ENCODE results near the gene BLACAT1.
"Not testable (repeated sequence)": the region's sequence is repeated elsewhere in the genome, so short reads cannot be mapped to it uniquely, and the experiment has no call there.

BLACAT1 gene

DNA sequence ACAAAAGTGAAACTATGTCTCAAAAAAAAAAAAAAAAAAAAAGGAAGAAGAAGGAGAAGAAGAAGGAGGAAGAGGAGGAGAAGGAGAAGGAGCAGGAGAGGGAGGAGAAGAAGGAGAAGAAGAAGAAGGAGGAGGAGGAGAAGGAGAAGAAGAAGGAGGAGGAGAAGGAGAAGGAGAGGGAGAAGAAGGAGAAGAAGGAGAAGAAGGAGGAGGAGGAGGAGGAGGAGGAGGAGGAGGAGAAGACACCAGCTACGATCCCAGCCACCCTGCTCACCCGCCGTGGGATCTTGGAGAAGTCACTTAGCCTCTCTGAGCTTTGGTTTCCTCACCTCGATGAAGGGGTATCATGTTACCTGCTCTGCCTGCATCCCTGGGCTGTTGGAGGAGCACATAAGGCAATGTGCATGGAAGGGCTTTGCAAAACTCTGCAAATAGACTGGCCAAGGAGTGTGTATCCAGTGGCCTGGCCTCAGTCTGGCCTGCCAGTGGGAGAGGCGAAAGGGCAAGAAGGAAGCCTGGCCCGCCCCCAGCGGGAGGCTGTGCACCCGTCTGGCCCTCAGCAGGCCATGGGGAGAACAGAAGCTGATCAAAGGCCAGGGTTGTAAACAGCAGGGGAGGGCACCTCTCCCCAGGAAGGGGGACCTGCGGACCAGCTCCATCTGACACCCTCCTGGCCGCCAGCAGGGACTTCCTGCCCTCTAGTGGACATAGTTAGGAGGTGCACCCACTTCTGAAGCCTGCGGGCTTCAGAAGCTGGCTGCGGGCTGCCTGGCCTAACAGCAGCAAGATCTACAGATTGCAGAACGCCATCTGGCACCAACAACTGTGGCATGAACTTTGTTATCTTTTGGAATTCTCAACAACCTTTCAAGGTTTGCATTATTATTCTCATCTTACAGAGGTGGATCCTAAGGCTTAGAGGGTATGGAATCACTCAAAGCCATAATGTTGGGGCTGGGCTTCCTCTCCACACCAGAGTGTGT lies 29.4 kb upstream of the BLACAT1 start:
- peak; percentile 93 for DNase-seq (ENCODE audit: low spot score)

- DNase-seq (ENCODE audit: low spot score) = no peak
Measured at GRCh38 chr1:205483372-205483771, 27.5 kb upstream of the BLACAT1 start.

DNA sequence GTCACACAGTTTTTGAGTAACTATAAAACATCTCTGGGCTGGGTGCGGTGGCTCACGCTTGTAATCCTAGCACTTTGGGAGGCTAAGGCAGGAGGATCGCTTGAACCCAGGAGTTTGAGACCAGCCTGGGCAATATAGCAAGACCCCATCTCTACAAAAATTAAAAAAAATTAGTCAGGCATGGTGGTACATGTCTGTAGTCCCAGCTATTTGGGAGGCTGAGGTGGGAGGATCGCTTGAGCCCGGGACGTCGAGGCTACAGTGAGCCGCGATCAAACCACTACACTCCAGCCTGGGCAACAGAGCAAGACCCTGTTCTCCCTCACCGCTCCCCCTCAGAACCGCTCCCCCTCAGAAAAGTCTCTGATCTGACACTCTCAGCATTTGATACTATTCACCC lies 26.7 kb upstream of the BLACAT1 start:
- not testable (repeated sequence) for DNase-seq (ENCODE audit: low spot score)

- no peak for DNase-seq (ENCODE audit: low spot score)
Measured at GRCh38 chr1:205481629-205482151, 25.8 kb upstream of the BLACAT1 start.

- no peak for DNase-seq (ENCODE audit: low spot score)
Measured at GRCh38 chr1:205481218-205481617, 25.4 kb upstream of the BLACAT1 start.

- DNase-seq (ENCODE audit: low spot score) = no peak
Measured at GRCh38 chr1:205480349-205480985, 24.6 kb upstream of the BLACAT1 start.

GRCh38 chr1:205478985-205479384 lies 23.1 kb upstream of the BLACAT1 start:
- not testable (repeated sequence) for DNase-seq (ENCODE audit: low spot score)

- DNase-seq (ENCODE audit: low spot score) = no peak
Measured at GRCh38 chr1:205477759-205478247, 22.0 kb upstream of the BLACAT1 start.

DNA sequence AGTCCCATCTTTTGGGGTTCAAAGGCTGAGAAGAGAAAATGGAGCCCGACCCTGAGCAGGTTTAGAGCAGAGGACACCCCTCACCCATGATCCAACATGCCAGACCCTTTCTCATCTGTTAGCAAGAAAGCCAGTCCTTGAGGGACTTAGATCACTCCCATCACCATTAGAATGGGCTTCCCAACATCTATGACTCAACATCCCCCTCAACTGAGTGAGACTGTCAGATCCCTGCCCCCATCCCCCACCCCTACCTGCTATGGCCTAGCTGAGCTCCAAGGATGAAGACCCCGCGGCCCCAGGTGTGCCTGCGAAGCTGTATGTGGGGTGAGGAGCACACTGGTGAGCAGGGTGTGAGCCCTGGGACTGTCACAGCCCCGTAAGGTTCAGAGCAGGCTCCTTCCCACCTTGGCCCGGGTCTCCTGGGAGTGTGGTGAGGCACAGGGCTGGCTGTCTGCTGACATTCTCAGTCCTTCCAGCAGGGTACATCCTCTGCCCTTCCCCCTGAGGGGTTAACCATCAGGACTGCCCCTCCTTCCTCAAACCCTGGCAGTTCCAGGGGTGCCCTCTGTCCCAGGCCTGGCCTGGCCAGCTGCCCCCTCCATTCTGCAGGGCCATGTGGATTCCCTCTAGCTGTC lies 21.4 kb upstream of the BLACAT1 start:
- peak; percentile 58 for DNase-seq (ENCODE audit: low spot score)

DNA sequence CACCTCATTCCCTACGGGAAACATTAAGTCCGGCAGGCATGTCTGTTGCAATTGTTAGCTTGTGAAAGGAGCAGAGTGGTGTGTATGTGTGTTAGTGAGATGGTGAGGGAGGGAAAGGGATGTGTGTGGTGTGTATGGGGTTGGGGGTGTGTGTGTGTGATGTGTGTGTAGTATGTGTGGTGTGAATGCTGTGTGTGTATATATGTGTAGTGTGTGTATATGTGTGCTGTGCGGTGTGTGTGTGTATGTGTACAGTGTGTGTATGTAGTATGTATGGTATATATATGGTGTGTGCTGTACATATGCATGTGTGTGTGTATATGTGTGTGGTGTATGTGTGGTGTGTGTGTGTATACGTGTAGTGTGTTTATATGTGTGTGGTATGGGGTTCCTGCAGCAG lies 20.8 kb upstream of the BLACAT1 start:
- no peak for DNase-seq (ENCODE audit: low spot score)

- DNase-seq (ENCODE audit: low spot score) = no peak
Measured at GRCh38 chr1:205475855-205476254, 20.0 kb upstream of the BLACAT1 start.

DNA sequence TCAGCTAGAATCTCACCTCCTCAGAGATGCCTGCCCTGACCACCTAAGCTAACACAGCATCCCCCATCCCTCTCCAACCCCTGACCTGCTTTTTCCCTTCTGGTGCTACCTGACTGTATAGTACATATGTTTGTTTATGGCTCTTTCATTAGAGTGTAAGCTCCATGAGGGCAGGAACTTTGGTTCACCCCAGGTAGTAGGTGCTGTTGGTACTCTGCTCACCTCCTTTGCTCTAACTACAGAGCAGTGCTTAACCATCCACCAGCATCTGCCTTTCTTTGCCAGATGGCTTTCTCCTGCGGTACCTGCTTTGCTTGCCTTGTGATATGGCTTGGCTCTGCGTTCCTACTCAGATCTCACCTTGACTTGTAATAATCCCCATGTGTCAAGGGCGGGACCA lies 18.7 kb upstream of the BLACAT1 start:
- no peak for DNase-seq (ENCODE audit: low spot score)

GRCh38 chr1:205473966-205474365 lies 18.1 kb upstream of the BLACAT1 start:
- no peak for DNase-seq (ENCODE audit: low spot score)

DNA sequence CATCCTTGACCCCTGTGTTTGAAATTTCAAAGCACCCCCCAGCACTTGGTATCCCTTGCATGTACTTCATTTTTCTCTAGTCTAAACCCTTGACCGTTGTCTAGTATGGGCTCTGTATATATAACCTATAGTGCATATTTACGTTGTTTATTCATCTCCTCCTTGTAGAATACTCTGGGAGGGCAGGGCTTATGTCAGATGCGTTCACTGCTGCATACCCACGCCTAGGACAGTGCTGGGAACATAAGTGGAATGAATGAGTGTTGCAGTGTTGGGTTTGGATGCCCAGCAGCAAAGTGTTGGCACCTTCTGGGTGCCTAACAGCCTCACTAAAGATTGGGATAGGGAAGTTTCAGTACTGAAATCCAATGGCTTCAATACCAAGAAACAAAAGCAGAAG lies 17.6 kb upstream of the BLACAT1 start:
- no peak for DNase-seq (ENCODE audit: low spot score)

DNA sequence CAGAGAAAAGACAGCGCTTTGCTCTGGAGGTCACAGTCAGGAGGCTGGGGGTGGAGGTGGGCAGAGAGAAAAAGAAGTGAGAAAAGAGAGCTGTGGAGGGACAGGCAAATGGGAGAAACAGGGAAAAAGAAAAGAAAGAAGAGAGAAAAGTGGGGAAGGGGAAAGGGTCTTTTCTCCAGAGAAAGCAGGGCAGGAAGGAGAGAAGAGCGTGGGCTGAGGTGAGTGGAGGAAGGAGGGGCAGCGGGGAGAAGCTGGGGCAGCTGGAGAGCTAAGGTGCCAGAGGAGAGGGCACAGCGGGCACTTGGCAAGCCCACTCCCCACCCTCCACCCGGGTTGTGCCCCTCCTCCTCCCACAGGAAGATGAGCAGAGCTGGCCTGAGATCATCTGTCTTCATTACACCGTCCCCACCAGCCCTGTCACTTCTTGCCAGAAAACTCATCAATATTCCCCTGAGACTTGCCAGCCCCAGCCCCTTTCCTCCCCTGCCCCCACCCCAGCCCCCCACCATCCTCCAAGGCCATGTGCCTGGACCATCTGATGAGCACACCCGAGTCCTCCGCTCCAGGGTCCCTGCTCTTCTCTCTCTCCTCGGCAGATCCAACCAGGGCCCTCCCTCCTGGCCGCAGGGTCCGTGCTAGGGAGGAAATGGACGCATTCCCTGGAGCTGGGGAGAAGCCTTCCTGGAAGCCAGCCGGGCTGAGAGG lies 17.0 kb upstream of the BLACAT1 start:
- DNase-seq (ENCODE audit: low spot score) = peak; percentile 55

GRCh38 chr1:205470131-205470530 lies 14.3 kb upstream of the BLACAT1 start:
- no peak for DNase-seq (ENCODE audit: low spot score)

DNA sequence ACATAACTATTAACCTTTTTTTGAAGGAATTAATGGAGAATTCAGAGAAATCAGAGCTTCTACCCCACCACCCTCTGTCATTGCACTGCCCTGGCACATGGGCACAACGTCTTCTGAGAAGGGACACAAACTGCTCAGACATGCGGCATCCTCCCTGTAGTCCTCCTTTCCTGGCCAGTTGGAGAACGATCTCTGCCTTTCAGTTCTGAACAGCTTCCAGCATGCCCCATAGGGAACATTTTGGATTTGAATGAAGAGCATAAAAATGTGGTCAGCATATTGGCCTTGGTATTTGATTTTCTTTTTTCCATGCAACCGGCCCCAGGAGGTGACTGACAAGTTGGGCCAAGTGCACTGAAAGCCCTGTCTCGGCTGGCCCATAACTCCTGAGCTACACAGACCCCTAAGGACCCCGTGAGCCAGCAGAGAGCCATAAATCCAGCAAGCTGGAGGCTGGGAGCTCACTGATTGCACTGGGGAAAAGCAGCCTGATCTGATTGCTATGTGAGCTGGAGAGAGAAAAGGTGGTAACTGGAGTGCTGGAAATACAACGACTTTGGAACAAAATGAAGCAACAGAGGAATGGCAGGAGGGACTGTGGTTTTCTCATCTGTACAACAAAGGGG lies 10.9 kb upstream of the BLACAT1 start:
- DNase-seq (ENCODE audit: low spot score) = no peak

DNA sequence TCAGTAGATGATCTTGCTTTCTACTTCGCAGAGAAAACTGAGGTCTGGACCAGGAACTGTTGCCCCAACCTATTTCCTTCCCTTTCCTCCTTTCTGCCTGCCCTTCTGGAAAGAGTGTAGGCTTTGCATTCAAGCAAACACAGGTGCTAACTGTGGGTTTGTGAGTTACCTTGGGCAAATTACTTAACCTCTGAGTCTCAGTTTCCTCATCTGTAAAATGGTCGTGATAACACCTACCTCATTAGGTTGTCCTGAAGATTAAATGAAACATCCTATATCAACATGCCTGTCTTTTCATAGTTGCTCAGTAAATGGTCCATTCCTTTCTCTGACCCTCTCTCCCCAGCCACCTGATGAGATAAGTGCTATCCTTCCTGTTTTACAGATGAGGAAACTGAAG lies 9.5 kb upstream of the BLACAT1 start:
- DNase-seq (ENCODE audit: low spot score) = no peak

- DNase-seq (ENCODE audit: low spot score) = peak; percentile 79
Measured at GRCh38 chr1:205458777-205459566, 3.1 kb upstream of the BLACAT1 start.

Measured in iPS-NIHi11 (cell line).